IMR-90 (cell line): ENCODE data around the gene PALM. TPM values are rescaled to one million over a fixed set of nuclear protein-coding genes. Genes with fewer than 3 reads are reported as not detected.

ENCODE experiments used
- ATAC-seq: fragments of 200-7000 bp; cut with Tn5 transposase; 2 replicates; pipeline ENCODE4 v1.9.1; 2020; ENCODE audit warnings: low read depth, mild to moderate bottlenecking, moderate library complexity
- BruUV-seq: library from RNA; stranded (reverse); fragments of 400-500 nt; replicated peaks from 2 replicates; lab custom pipeline; 2021; lab: Mats Ljungman, UMichigan
- CTCF ChIA-PET: fragments of 300-600 bp; formaldehyde crosslinking; extraction: SDS; loops from one replicate; lab custom pipeline; 2021; ENCODE audit warnings: antibody characterized with exemption; lab: Yijun Ruan, JAX
- POLR2A ChIA-PET: fragments of 300-600 bp; sonication (Branson Sonifier 250); formaldehyde crosslinking; loops from one replicate; lab custom pipeline; 2022; ENCODE audit warnings: antibody characterized with exemption; ENCODE audit not compliant: unreplicated experiment; lab: Charles Lee
- DNase-seq: peaks from one replicate; pipeline ENCODE4 v3.0.0; 2013
- H2AFZ ChIP-seq: replicated peaks from 2 replicates; pipeline ENCODE3; 2013; ENCODE audit warnings: low read length, mild to moderate bottlenecking; ENCODE audit not compliant: poor library complexity
- H2AK5ac ChIP-seq: 2 replicates; pipeline ENCODE4 v1.6.1; 2013; ENCODE audit warnings: low read depth, low read length, inconsistent platforms
- H2AK9ac ChIP-seq: replicated peaks from 2 replicates; pipeline ENCODE3; 2013; ENCODE audit warnings: mild to moderate bottlenecking, low read depth, low read length, moderate library complexity; ENCODE audit not compliant: poor library complexity
- H2BK120ac ChIP-seq: 2 replicates; pipeline ENCODE4 v1.6.1; 2013; ENCODE audit warnings: low read depth, low read length, inconsistent platforms
- H2BK15ac ChIP-seq: 3 replicates; pipeline ENCODE4 v1.6.1; 2013; ENCODE audit warnings: low read depth, low read length, inconsistent platforms
- H2BK20ac ChIP-seq: 2 replicates; pipeline ENCODE4 v1.6.1; 2013; ENCODE audit warnings: low read depth, mild to moderate bottlenecking, inconsistent platforms, low read length, moderate library complexity
- H2BK5ac ChIP-seq: 2 replicates; pipeline ENCODE4 v1.6.1; 2013; ENCODE audit warnings: mild to moderate bottlenecking, low read depth, low read length, inconsistent platforms; ENCODE audit not compliant: poor library complexity, severe bottlenecking
- H3K14ac ChIP-seq: replicated peaks from 2 replicates; pipeline ENCODE4 v1.6.1; 2013; ENCODE audit warnings: low read depth, low read length, inconsistent platforms
- H3K18ac ChIP-seq: 2 replicates; pipeline ENCODE4 v1.6.1; 2013; ENCODE audit warnings: low read depth, low read length, control low read depth
- H3K23ac ChIP-seq: 2 replicates; pipeline ENCODE4 v1.6.1; 2013; ENCODE audit warnings: low read depth, low read length, inconsistent platforms
- H3K27ac ChIP-seq: 2 replicates; pipeline ENCODE4 v1.5.1; 2013; ENCODE audit warnings: mild to moderate bottlenecking, control low read depth, low read length; ENCODE audit not compliant: insufficient read depth
- H3K27me3 ChIP-seq: 2 replicates; pipeline ENCODE4 v1.6.1; 2013; ENCODE audit warnings: low read length; ENCODE audit not compliant: control insufficient read depth, insufficient read depth
- H3K36me3 ChIP-seq: 2 replicates; pipeline ENCODE4 v1.6.1; 2013; ENCODE audit warnings: low read length, mixed read lengths; ENCODE audit not compliant: control insufficient read depth, insufficient read depth
- H3K4ac ChIP-seq: 2 replicates; pipeline ENCODE4 v1.6.1; 2013; ENCODE audit warnings: low read depth, low read length, inconsistent platforms
- H3K4me1 ChIP-seq: 2 replicates; pipeline ENCODE4 v1.6.1; 2013; ENCODE audit warnings: low read length, mixed read lengths; ENCODE audit not compliant: control insufficient read depth, insufficient read depth
- H3K4me2 ChIP-seq: 2 replicates; pipeline ENCODE4 v1.6.1; 2013; ENCODE audit warnings: low read depth, mild to moderate bottlenecking, control low read depth, low read length, moderate library complexity
- H3K4me3 ChIP-seq: 2 replicates; pipeline ENCODE4 v1.5.1; 2013; ENCODE audit warnings: low read depth, mild to moderate bottlenecking, control low read depth, low read length, moderate library complexity; ENCODE audit not compliant: insufficient read depth
- H3K56ac ChIP-seq: 2 replicates; pipeline ENCODE4 v1.6.1; 2013; ENCODE audit warnings: low read length, inconsistent platforms; ENCODE audit not compliant: insufficient read depth; ENCODE audit errors: extremely low read depth
- H3K79me1 ChIP-seq, 2 experiments: 2 replicates each; pipeline ENCODE4 v1.6.1; 2013; ENCODE audit warnings: low read length in 2 of 2, inconsistent platforms in 1 of 2, low read depth in 1 of 2
- H3K9ac ChIP-seq: 2 replicates; pipeline ENCODE4 v1.6.1; 2013; ENCODE audit warnings: low read depth, low read length, control low read depth
- H3K9me1 ChIP-seq: 2 replicates; pipeline ENCODE4 v1.6.1; 2013; ENCODE audit warnings: low read length, inconsistent platforms; ENCODE audit not compliant: insufficient read depth
- H3K9me3 ChIP-seq: 2 replicates; pipeline ENCODE4 v1.6.1; 2013; ENCODE audit warnings: low read length; ENCODE audit not compliant: control insufficient read depth, insufficient read depth
- H4K20me1 ChIP-seq: 2 replicates; pipeline ENCODE4 v1.6.1; 2013; ENCODE audit warnings: low read length, inconsistent platforms; ENCODE audit not compliant: insufficient read depth
- H4K5ac ChIP-seq: 2 replicates; pipeline ENCODE4 v1.6.1; 2013; ENCODE audit warnings: mild to moderate bottlenecking, low read depth, low read length, control low read depth
- H4K8ac ChIP-seq, 2 experiments: 2 replicates each; pipeline ENCODE4 v1.6.1; 2013; ENCODE audit warnings: low read depth in 2 of 2, low read length in 2 of 2, control low read depth in 1 of 2, inconsistent platforms in 1 of 2
- H4K91ac ChIP-seq: 2 replicates; pipeline ENCODE4 v1.6.1; 2013; ENCODE audit warnings: low read depth, low read length, inconsistent platforms; ENCODE audit not compliant: insufficient read depth
- BHLHE40 ChIP-seq: fragments of 150-350 bp; IDR thresholded peaks from 2 replicates; pipeline ENCODE4 v1.6.1; 2016; ENCODE audit warnings: mild to moderate bottlenecking, low read depth, low read length
- CEBPB ChIP-seq: IDR thresholded peaks from 2 replicates; pipeline ENCODE4 v1.6.1; 2012; ENCODE audit warnings: low read depth, low read length, improper control_type of control experiment
- CHD1 ChIP-seq: IDR thresholded peaks from 2 replicates; pipeline ENCODE4 v1.6.1; 2012; ENCODE audit warnings: low read depth, low read length, improper control_type of control experiment
- CTCF ChIP-seq: conservative IDR thresholded peaks from 2 replicates; pipeline ENCODE4 v1.5.1; 2012; ENCODE audit warnings: mild to moderate bottlenecking, low read depth, low read length, improper control_type of control experiment
- ELK1 ChIP-seq: fragments of 150-350 bp; IDR thresholded peaks from 2 replicates; pipeline ENCODE4 v1.6.1; 2016; ENCODE audit warnings: low read depth, mild to moderate bottlenecking, low read length, moderate library complexity, borderline replicate concordance
- FOS ChIP-seq: fragments of 150-350 bp; IDR thresholded peaks from 2 replicates; pipeline ENCODE4 v1.6.1; 2016; ENCODE audit warnings: low read depth, low read length
- MAFK ChIP-seq: IDR thresholded peaks from 2 replicates; pipeline ENCODE4 v1.6.1; 2012; ENCODE audit warnings: low read depth, low read length, improper control_type of control experiment
- MAZ ChIP-seq: IDR thresholded peaks from 2 replicates; pipeline ENCODE4 v1.6.1; 2012; ENCODE audit warnings: low read depth, mild to moderate bottlenecking, low read length, improper control_type of control experiment, moderate library complexity, borderline replicate concordance
- MXI1 ChIP-seq: IDR thresholded peaks from 2 replicates; pipeline ENCODE4 v1.6.1; 2012; ENCODE audit warnings: low read depth, mild to moderate bottlenecking, low read length, moderate library complexity, borderline replicate concordance
- NFE2L2 ChIP-seq: fragments of 150-350 bp; IDR thresholded peaks from 2 replicates; pipeline ENCODE4 v1.6.1; 2016; ENCODE audit warnings: low read depth, mild to moderate bottlenecking, low read length
- POLR2A ChIP-seq: IDR thresholded peaks from 2 replicates; pipeline ENCODE4 v1.6.1; 2012; ENCODE audit warnings: mild to moderate bottlenecking, low read depth, low read length
- RAD21 ChIP-seq: IDR thresholded peaks from 2 replicates; pipeline ENCODE4 v1.6.1; 2012; ENCODE audit warnings: low read length, improper control_type of control experiment
- RCOR1 ChIP-seq: IDR thresholded peaks from 2 replicates; pipeline ENCODE4 v1.6.1; 2012; ENCODE audit warnings: mild to moderate bottlenecking, low read length, improper control_type of control experiment; ENCODE audit not compliant: insufficient replicate concordance
- RFX5 ChIP-seq: IDR thresholded peaks from 2 replicates; pipeline ENCODE4 v1.8.0; 2012; ENCODE audit warnings: low read depth, mild to moderate bottlenecking, low read length, moderate library complexity
- SMC3 ChIP-seq: fragments of 150-350 bp; IDR thresholded peaks from 2 replicates; pipeline ENCODE4 v1.6.1; 2016; ENCODE audit warnings: low read depth, mild to moderate bottlenecking, antibody characterized with exemption, low read length, moderate library complexity
- WGBS, 2 experiments: methylation state at CpG; one replicate each; pipeline versions ENCODE4 v1.1.5 to v1.1.7; 2013; ENCODE audit warnings: missing lambda C conversion rate in 2 of 2; ENCODE audit not compliant: insufficient read length in 1 of 2; ENCODE audit errors: extremely low coverage in 2 of 2; 5-methylcytosine and 5-hydroxymethylcytosine counted together
- dilution Hi-C: fragments of 300-500 bp; cut with HindIII; formaldehyde crosslinking; loops from one replicate; pipeline ENCODE4 v1.14.3; 2018; ENCODE audit warnings: low sequenced_read_pairs; ENCODE audit not compliant: unreplicated experiment
- in situ Hi-C: fragments of 300-500 bp; cut with MboI; formaldehyde crosslinking; loops from 3 replicates; pipeline ENCODE4 v1.14.3; 2019; ENCODE audit warnings: low sequenced_read_pairs, inconsistent platforms, mixed read lengths
- intact Hi-C: fragments of 100-400 bp; cut with micrococcal nuclease; formaldehyde crosslinking; loops from 2 replicates; pipeline ENCODE4 v1.10.0; 2022
- polyA plus RNA-seq, 3 experiments: library from polyadenylated mRNA; depleted of rRNA; stranded (reverse); fragments of >200 nt; gene quantifications; 2 replicates each; pipeline ENCODE4 v1.2.3, GENCODE V29; 2012; ENCODE audit warnings: low replicate concordance in 1 of 3
- total RNA-seq: library from RNA; depleted of rRNA; stranded (reverse); fragments of >200 nt; gene quantifications from 2 replicates; pipeline ENCODE4 v1.2.3, GENCODE V29; 2012
- TF ChIP-seq, protein P1 (sequence below): fragments of 150-350 bp; IDR thresholded peaks from 2 replicates; pipeline ENCODE4 v1.6.1; 2017; ENCODE audit warnings: mild to moderate bottlenecking, antibody characterized with exemption, low read length, low read depth

The PALM gene
- total and polyA plus RNA-seq, 2 of the 4 experiments (the other 2 are of a cell fraction) = 2.2 to 7.4 TPM

DNA sequence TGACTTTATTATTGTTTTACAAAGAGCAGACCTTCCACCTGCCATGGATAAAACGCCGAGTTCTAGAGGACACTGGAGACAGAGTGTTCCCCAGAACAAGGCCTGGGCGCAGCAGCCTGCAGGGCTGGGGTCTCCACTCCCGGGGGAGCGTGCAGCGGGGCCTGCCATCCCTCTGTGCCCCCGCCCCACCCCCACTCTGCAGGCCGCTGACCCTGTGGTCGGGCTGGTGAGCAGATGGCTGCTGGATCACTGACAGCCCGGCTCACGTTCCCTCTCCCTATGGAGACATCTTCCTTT, 79.9 kb downstream of the PALM start:
- ChIA-PET POLR2A (no interaction called here), CTCF (no interaction called here)
- no peak overlapping the region for H3K14ac ChIP-seq
- in situ Hi-C loops (no loop called here), intact Hi-C loops (no loop called here), dilution Hi-C loops (no loop called here)
- no peaks in the 10 kb centered on the region; the same call in 1 of the 2 replicates for H3K9me1 ChIP-seq
- ATAC-seq (no peak), DNase-seq (no peak)
- H2AK5ac ChIP-seq = no peak overlapping the region
- H3K18ac ChIP-seq = no peak overlapping the region
- H4K8ac ChIP-seq = no peak overlapping the region
- BruUV-seq = no TSS peak
- WGBS, 2 experiments = 58% methylated on average over 8 of the region's 11 CpGs; no CpG with 5 or more reads in 1 of the 2 experiments
- no peak overlapping the region for H4K91ac ChIP-seq
- no peak overlapping the region for H3K4me2 ChIP-seq
- no peaks in the 10 kb centered on the region for H4K20me1 ChIP-seq
- no peak overlapping the region for H3K56ac ChIP-seq
- H2AFZ ChIP-seq = peak overlapping the region; percentile 56
- TF ChIP-seq MAZ = no peak
- no peak for TF ChIP-seq RAD21
- TF ChIP-seq, protein P1, sequence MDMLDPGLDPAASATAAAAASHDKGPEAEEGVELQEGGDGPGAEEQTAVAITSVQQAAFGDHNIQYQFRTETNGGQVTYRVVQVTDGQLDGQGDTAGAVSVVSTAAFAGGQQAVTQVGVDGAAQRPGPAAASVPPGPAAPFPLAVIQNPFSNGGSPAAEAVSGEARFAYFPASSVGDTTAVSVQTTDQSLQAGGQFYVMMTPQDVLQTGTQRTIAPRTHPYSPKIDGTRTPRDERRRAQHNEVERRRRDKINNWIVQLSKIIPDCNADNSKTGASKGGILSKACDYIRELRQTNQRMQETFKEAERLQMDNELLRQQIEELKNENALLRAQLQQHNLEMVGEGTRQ = no peak
- no peak for TF ChIP-seq MXI1
- TF ChIP-seq BHLHE40 = no peak
- no peak for TF ChIP-seq RCOR1
- no peak for TF ChIP-seq NFE2L2
- TF ChIP-seq MAFK = no peak
- no peak for TF ChIP-seq CEBPB
- no peak for TF ChIP-seq RFX5
- no peak for TF ChIP-seq FOS
- no peak for TF ChIP-seq CTCF
- TF ChIP-seq ELK1 = no peak
- TF ChIP-seq POLR2A = no peak
- TF ChIP-seq SMC3 = no peak
- no peak for TF ChIP-seq CHD1
- H3K36me3 ChIP-seq = no peaks in the 10 kb centered on the region
- no peak overlapping the region for H2BK15ac ChIP-seq
- no peak overlapping the region for H2BK120ac ChIP-seq
- no peak overlapping the region for H3K4me3 ChIP-seq
- H3K9me3 ChIP-seq = no peaks in the 10 kb centered on the region
- no peak overlapping the region for H4K5ac ChIP-seq
- no peak overlapping the region for H2BK20ac ChIP-seq
- no peak overlapping the region for H3K23ac ChIP-seq
- H3K27me3 ChIP-seq = no peaks in the 10 kb centered on the region
- H3K9ac ChIP-seq = no peak overlapping the region
- no peak overlapping the region for H3K27ac ChIP-seq
- peaks cover 2 to 9% of the 10 kb centered on the region in 2 experiments; a peak in 1 of 4 replicates for H3K79me1 ChIP-seq
- peaks cover 2% of the 10 kb centered on the region; the same call in 1 of the 2 replicates for H3K4me1 ChIP-seq
- no peak overlapping the region for H2BK5ac ChIP-seq
- no peak overlapping the region for H3K4ac ChIP-seq
- peak overlapping the region; percentile 48 for H2AK9ac ChIP-seq
